Measurements from ENCODE around the gene SMIM22.
A peak's percentile ranks its signal among the peaks of the same experiment; 100 is the strongest.

SMIM22 gene

GRCh38 chr16:4795181-4795827, at the start of gene SMIM22:
Gene SMIM22, plus strand, starts transcription at chr16:4795369. Its CDS starts 366 bp downstream, at chr16:4795735.
- no peak for DNase-seq (ENCODE audit: low read depth)

GRCh38 chr16:4746215-4746614, 49.0 kb upstream of the SMIM22 start:
- no peak for DNase-seq (ENCODE audit: low read depth)

GRCh38 chr16:4746991-4747574, 48.1 kb upstream of the SMIM22 start:
- no peak for DNase-seq (ENCODE audit: low read depth)

- DNase-seq (ENCODE audit: low read depth) = no peak
Measured at GRCh38 chr16:4747906-4748681, 47.1 kb upstream of the SMIM22 start.

GRCh38 chr16:4748682-4749411, 46.3 kb upstream of the SMIM22 start:
- no peak for DNase-seq (ENCODE audit: low read depth)

- DNase-seq (ENCODE audit: low read depth) = no peak
Measured at GRCh38 chr16:4749700-4750257, 45.4 kb upstream of the SMIM22 start.

- no peak for DNase-seq (ENCODE audit: low read depth)
Measured at GRCh38 chr16:4750896-4751295, 44.3 kb upstream of the SMIM22 start.

- DNase-seq (ENCODE audit: low read depth) = no peak
Measured at GRCh38 chr16:4752351-4753100, 42.6 kb upstream of the SMIM22 start.

- no peak for DNase-seq (ENCODE audit: low read depth)
Measured at GRCh38 chr16:4753227-4753626, 41.9 kb upstream of the SMIM22 start.

- no peak for DNase-seq (ENCODE audit: low read depth)
Measured at GRCh38 chr16:4754865-4755264, 40.3 kb upstream of the SMIM22 start.

- DNase-seq (ENCODE audit: low read depth) = no peak
Measured at GRCh38 chr16:4755687-4756086, 39.5 kb upstream of the SMIM22 start.

GRCh38 chr16:4760221-4760910, 34.8 kb upstream of the SMIM22 start:
- no peak for DNase-seq (ENCODE audit: low read depth)

GRCh38 chr16:4762205-4762604, 33.0 kb upstream of the SMIM22 start:
- no peak for DNase-seq (ENCODE audit: low read depth)

- no peak for DNase-seq (ENCODE audit: low read depth)
Measured at GRCh38 chr16:4763791-4764190, 31.4 kb upstream of the SMIM22 start.

- DNase-seq (ENCODE audit: low read depth) = no peak
Measured at GRCh38 chr16:4765511-4766474, 29.4 kb upstream of the SMIM22 start.

- peak; percentile 99 for DNase-seq (ENCODE audit: low read depth)
Measured at GRCh38 chr16:4766875-4767628, 28.1 kb upstream of the SMIM22 start, which contains the start of gene ZNF500. Gene ZNF500, minus strand, starts transcription at chr16:4767162. Its CDS starts 1,184 bp downstream, at chr16:4765978.

- no peak for DNase-seq (ENCODE audit: low read depth)
Measured at GRCh38 chr16:4767872-4768548, 27.2 kb upstream of the SMIM22 start.
